CD4-positive, alpha-beta memory T cell (primary cell): ENCODE data around the gene BCLAF1. TPM values are rescaled to one million over a fixed set of nuclear protein-coding genes. Genes with fewer than 3 reads are reported as not detected.
"Not testable (repeated sequence)": the region's sequence is repeated elsewhere in the genome, so short reads cannot be mapped to it uniquely, and the experiment has no call there.

Source experiments
- CTCF ChIA-PET: fragments of 350-600 bp; sonication (Branson Sonifier 250); formaldehyde crosslinking; loops from one replicate; lab custom pipeline; 2021; ENCODE audit warnings: inconsistent platforms; ENCODE audit not compliant: partially characterized antibody; lab: Charles Lee
- POLR2A ChIA-PET: fragments of 350-600 bp; sonication (Branson Sonifier 250); formaldehyde crosslinking; loops from one replicate; lab custom pipeline; 2021; ENCODE audit not compliant: partially characterized antibody; lab: Charles Lee
- DNase-seq, 5 donors: peaks; one replicate each; pipeline versions ENCODE4 v3.0.0 to v3.0.0-alpha.2; 2020 to 2022; ENCODE audit warnings: mixed read lengths in 1 of 5
- H3K27ac ChIP-seq: one replicate; pipeline ENCODE4 v1.7.0; 2013; ENCODE audit warnings: low read depth, low read length
- H3K27me3 ChIP-seq: 2 replicates; pipeline ENCODE4 v1.7.0; 2013; ENCODE audit warnings: mild to moderate bottlenecking, low read length, moderate library complexity; ENCODE audit not compliant: insufficient read depth
- H3K36me3 ChIP-seq: 2 replicates; pipeline ENCODE4 v1.7.0; 2013; ENCODE audit warnings: mild to moderate bottlenecking, low read length, moderate library complexity; ENCODE audit not compliant: insufficient read depth
- H3K4me1 ChIP-seq: 2 replicates; pipeline ENCODE4 v1.7.0; 2013; ENCODE audit warnings: mild to moderate bottlenecking, low read length, moderate library complexity; ENCODE audit not compliant: insufficient read depth
- H3K4me3 ChIP-seq, 2 donors: one replicate each; pipeline ENCODE4 v1.7.0; 2013; ENCODE audit warnings: low read length in 2 of 2, mild to moderate bottlenecking in 1 of 2
- H3K9me3 ChIP-seq, 2 donors: one replicate each; pipeline ENCODE4 v1.7.0; 2013; ENCODE audit warnings: low read length in 2 of 2, control low read depth in 1 of 2; ENCODE audit not compliant: control insufficient read depth in 1 of 2
- H3K27ac Mint-ChIP-seq, 7 donors: one replicate each; pipeline ENCODE4 v1.8.0; 2020 to 2021; ENCODE audit warnings: mixed read lengths in 7 of 7, mild to moderate bottlenecking in 6 of 7, inconsistent platforms in 3 of 7, moderate library complexity in 3 of 7
- H3K27me3 Mint-ChIP-seq, 2 donors: one replicate each; pipeline ENCODE4 v1.8.0; 2020 to 2021; ENCODE audit warnings: mixed read lengths in 2 of 2
- H3K36me3 Mint-ChIP-seq, 2 donors: one replicate each; pipeline ENCODE4 v1.8.0; 2020 to 2021; ENCODE audit warnings: mixed read lengths in 2 of 2, inconsistent platforms in 1 of 2, mild to moderate bottlenecking in 1 of 2
- H3K4me1 Mint-ChIP-seq, 4 donors: one replicate each; pipeline ENCODE4 v1.8.0; 2020 to 2021; ENCODE audit warnings: mixed read lengths in 4 of 4, mild to moderate bottlenecking in 1 of 4
- H3K4me3 Mint-ChIP-seq, 8 donors: one replicate each; pipeline ENCODE4 v1.8.0; 2020 to 2021; ENCODE audit warnings: mixed read lengths in 8 of 8, mild to moderate bottlenecking in 7 of 8, moderate library complexity in 6 of 8, inconsistent platforms in 3 of 8
- H3K9me3 Mint-ChIP-seq, 8 donors: one replicate each; pipeline ENCODE4 v1.8.0; 2020 to 2021; ENCODE audit warnings: mixed read lengths in 8 of 8, mild to moderate bottlenecking in 5 of 8, inconsistent platforms in 3 of 8, moderate library complexity in 1 of 8
- intact Hi-C: fragments of 100-400 bp; cut with micrococcal nuclease; formaldehyde crosslinking; loops from one replicate; pipeline ENCODE4 v1.15.1; 2023
- polyA plus RNA-seq, 2 donors: library from polyadenylated mRNA; unstranded; fragments of 300-500 nt; fragmentation: Illumina TruSeq; gene quantifications; one replicate each; pipeline ENCODE4 v1.2.3, GENCODE V29; 2021
- total RNA-seq, 2 experiments: library from RNA; stranded (reverse); gene quantifications; one replicate each; pipeline ENCODE4 v1.2.3, GENCODE V29; 2021

Gene BCLAF1
- total and polyA plus RNA-seq, 4 experiments from 2014 or later, result 81.9 to 242 (median 174) TPM

DNA sequence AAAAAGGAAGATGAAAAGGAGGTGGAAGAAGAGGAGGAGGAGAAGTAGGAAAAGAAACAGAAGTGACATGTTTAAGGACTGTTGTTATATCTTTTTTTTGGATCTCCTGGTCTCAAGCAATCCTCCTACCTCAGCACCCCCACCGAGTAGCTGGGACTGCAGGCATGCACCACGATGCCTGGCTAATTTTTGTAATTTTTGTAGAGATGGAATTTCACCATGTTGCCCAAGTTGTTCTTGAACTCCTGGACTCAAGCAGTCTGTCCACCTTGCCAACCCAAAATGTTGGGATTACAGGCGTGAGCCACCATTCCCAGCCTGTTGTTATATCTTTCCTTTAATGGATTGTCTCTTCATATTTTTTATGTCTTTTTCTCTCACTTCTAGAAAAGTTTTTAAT, 19.5 kb upstream of the BCLAF1 start:
- CTCF ChIA-PET, result interaction anchor here (0.7 kb wide), 1 partner anchor 9 kb away, joined by 3 read pairs; no protein-coding TSS in a partner anchor
- Mint-ChIP-seq H3K4me3 (no peak overlapping the region), H3K27ac (no peak overlapping the region), H3K36me3 (no peaks in the 10 kb centered on the region), H3K27me3 (peaks cover 0 to 2% of the 10 kb centered on the region in 2 donors), H3K4me1 (no peaks in the 10 kb centered on the region), H3K9me3 (no peaks in the 10 kb centered on the region)
- H3K27ac ChIP-seq, result no peak overlapping the region
- no peaks in the 10 kb centered on the region for H3K27me3 ChIP-seq
- H3K36me3 ChIP-seq, result no peaks in the 10 kb centered on the region
- DNase-seq, result no peak
- H3K9me3 ChIP-seq, result no peaks in the 10 kb centered on the region
- H3K4me1 ChIP-seq, result no peaks in the 10 kb centered on the region
- H3K4me3 ChIP-seq, result no peak overlapping the region
- intact Hi-C loops, result no loop called here
- POLR2A ChIA-PET, result no interaction called here

DNA sequence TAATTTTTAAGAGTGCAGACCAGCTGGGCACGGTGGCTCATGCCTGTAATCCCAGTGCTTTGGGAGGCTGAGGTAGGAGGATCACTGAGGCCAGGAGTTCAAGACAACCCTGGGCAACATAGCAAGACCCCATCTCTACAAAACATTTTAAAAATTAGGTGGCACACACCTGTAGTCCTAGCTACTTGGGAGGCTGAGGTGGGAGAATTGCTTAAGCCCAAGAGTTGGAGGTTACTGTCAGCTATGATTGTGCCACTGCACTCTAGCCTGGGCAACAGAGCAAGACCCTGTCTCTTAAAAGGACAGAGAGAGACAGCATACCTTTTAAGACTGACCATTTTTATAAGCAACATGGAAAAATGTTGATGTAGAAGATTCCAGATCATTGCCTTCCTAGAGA, 18.8 kb upstream of the BCLAF1 start:
- H3K27me3 Mint-ChIP-seq, H3K27me3 ChIP-seq, H3K4me1 ChIP-seq, H3K27ac Mint-ChIP-seq, H3K36me3 ChIP-seq, H3K9me3 Mint-ChIP-seq, H3K9me3 ChIP-seq, H3K27ac ChIP-seq, H3K4me3 Mint-ChIP-seq, DNase-seq, intact Hi-C loops, H3K36me3 Mint-ChIP-seq, H3K4me1 Mint-ChIP-seq, H3K4me3 ChIP-seq: not testable (repeated sequence)
- CTCF ChIA-PET, result interaction anchor here (0.6 kb wide), 1 partner anchor 230 kb away, joined by 4 read pairs; no protein-coding TSS in a partner anchor
- POLR2A ChIA-PET, result interaction anchor here (1.0 to 1.3 kb wide), 2 partner anchors 18 to 768 kb away, joined by 3 to 4 read pairs; partner anchors contain the start of gene BCLAF1

DNA sequence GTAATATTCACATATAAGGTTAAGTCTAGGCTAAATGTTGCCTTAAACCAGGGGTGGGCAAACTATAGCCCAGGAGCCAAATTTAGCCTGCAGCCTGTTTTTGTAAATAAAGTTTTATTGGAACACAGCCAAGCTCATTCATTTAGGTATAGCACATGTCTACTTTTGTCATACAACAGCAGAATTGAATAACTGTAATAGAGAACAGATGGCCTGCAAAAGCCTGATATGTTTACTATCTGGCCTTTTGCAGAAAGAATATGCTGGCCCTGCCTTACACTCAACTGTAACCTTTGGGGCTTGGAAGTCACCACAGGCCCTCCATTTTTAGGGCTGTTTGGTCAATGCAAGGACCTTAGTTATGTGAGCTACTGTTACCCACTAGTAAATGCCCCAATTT, 17.7 kb upstream of the BCLAF1 start:
- no peak overlapping the region for H3K27ac ChIP-seq
- no peaks in the 10 kb centered on the region for H3K9me3 ChIP-seq
- CTCF ChIA-PET, result interaction anchor here (1.4 kb wide), 1 partner anchor 10 kb away, joined by 4 read pairs; no protein-coding TSS in a partner anchor
- H3K4me3 Mint-ChIP-seq, result no peak overlapping the region
- no peaks in the 10 kb centered on the region for H3K27me3 ChIP-seq
- no peaks in the 10 kb centered on the region for H3K4me1 ChIP-seq
- no peak overlapping the region for H3K4me3 ChIP-seq
- H3K36me3 ChIP-seq, result no peaks in the 10 kb centered on the region
- H3K27me3 Mint-ChIP-seq, result peaks cover 0 to 2% of the 10 kb centered on the region in 2 donors
- peaks cover 0 to 5% (median 2%) of the 10 kb centered on the region in 8 donors for H3K9me3 Mint-ChIP-seq
- no peaks in the 10 kb centered on the region for H3K4me1 Mint-ChIP-seq
- H3K27ac Mint-ChIP-seq, result no peak overlapping the region
- intact Hi-C loops, result no loop called here
- no peak for DNase-seq
- no peaks in the 10 kb centered on the region for H3K36me3 Mint-ChIP-seq
- POLR2A ChIA-PET, result no interaction called here

DNA sequence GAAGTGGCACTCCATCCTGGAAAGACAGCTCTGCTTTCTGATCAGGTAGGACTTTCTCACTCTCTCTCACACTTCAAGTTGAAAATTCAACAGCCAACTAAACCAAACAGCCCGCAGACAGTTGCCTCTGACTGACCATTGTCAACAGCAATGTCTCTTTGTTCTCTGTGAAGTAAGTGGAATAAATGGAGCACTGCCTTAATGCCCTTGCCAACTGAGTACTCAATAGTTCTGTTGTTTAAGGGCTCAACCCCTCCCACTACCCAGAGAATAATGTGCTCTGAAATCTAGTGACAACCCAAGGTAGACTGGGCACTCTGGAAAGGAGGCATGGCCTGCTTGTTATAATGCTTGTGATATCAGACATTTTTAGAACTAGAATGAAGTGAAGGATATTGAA, 16.8 kb upstream of the BCLAF1 start:
- peaks cover 0 to 5% (median 2%) of the 10 kb centered on the region in 8 donors for H3K9me3 Mint-ChIP-seq
- peak overlapping the region in 1 of 7 donors; percentile 73 for H3K27ac Mint-ChIP-seq
- H3K4me3 ChIP-seq, result no peak overlapping the region
- ChIA-PET CTCF (no interaction called here), POLR2A (no interaction called here)
- intact Hi-C loops, result no loop called here
- no peaks in the 10 kb centered on the region for H3K4me1 ChIP-seq
- no peak overlapping the region for H3K27ac ChIP-seq
- H3K4me3 Mint-ChIP-seq, result no peak overlapping the region
- no peak for DNase-seq
- no peaks in the 10 kb centered on the region for H3K36me3 ChIP-seq
- no peaks in the 10 kb centered on the region for H3K27me3 ChIP-seq
- no peaks in the 10 kb centered on the region for H3K9me3 ChIP-seq
- H3K27me3 Mint-ChIP-seq, result no peaks in the 10 kb centered on the region
- no peaks in the 10 kb centered on the region for H3K4me1 Mint-ChIP-seq
- no peaks in the 10 kb centered on the region for H3K36me3 Mint-ChIP-seq

DNA sequence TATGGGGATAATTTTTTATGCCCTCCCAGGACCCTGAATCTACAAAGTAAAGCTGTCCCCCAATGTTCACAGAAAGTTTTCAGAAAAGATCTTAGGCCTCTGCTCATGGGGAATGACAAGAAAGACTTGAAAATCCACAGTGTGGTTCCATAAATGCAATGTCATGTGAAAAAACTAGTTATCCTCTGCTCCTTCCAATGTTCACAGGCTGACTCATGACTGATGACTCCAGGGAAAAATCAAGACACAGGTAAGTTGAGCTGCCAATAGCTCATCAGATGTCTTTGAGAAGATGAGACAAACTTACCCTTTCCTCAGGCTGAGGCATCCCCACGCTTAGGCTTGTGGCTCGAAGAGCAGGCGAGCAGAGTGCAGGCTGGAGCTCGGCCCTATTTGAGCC, 14.8 kb upstream of the BCLAF1 start:
- Histone ChIP-seq H3K4me1 (no peaks in the 10 kb centered on the region), H3K27me3 (no peaks in the 10 kb centered on the region), H3K9me3 (no peaks in the 10 kb centered on the region), H3K36me3 (no peaks in the 10 kb centered on the region), H3K27ac (no peak overlapping the region), H3K4me3 (no peak overlapping the region)
- peaks cover 0 to 2% of the 10 kb centered on the region in 2 donors for H3K27me3 Mint-ChIP-seq
- intact Hi-C loops, result no loop called here
- no peak overlapping the region for H3K27ac Mint-ChIP-seq
- H3K36me3 Mint-ChIP-seq, result no peaks in the 10 kb centered on the region
- CTCF ChIA-PET, result no interaction called here
- POLR2A ChIA-PET, result interaction anchor here (2.3 kb wide), 1 partner anchor 14 kb away, joined by 7 read pairs; the partner anchor contains the start of gene BCLAF1
- H3K4me3 Mint-ChIP-seq, result no peak overlapping the region
- no peaks in the 10 kb centered on the region for H3K4me1 Mint-ChIP-seq
- DNase-seq, result no peak
- H3K9me3 Mint-ChIP-seq, result peaks cover 0 to 5% (median 2%) of the 10 kb centered on the region in 8 donors

DNA sequence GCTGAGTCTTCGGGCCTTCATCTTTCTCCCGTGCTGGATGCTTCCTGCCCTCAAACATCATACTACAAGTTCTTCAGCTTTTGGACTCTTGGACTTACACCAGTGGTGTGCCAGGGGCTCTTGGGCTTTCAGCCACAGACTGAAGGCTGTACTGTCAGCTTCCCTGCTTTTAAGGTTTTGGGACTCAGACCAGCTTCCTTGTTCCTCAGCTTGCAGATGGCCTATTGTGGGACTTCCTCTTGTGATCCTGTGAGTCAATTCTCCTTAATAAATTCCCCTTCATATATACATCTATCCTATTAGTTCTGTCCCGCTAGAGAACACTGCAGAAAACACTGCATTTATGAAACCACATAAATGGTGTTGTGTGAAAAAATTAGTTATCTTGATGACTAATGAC, 13.9 kb upstream of the BCLAF1 start:
- H3K4me3 Mint-ChIP-seq, result no peak overlapping the region
- H3K4me3 ChIP-seq, result no peak overlapping the region
- H3K27me3 ChIP-seq, result no peaks in the 10 kb centered on the region
- ChIA-PET POLR2A (interaction anchor here (2.3 kb wide), 1 partner anchor 13 kb away, joined by 7 read pairs; the partner anchor contains the start of gene BCLAF1), CTCF (no interaction called here)
- no peaks in the 10 kb centered on the region for H3K4me1 ChIP-seq
- peaks cover 0 to 2% of the 10 kb centered on the region in 2 donors for H3K27me3 Mint-ChIP-seq
- H3K36me3 ChIP-seq, result no peaks in the 10 kb centered on the region
- no peaks in the 10 kb centered on the region for H3K36me3 Mint-ChIP-seq
- DNase-seq, result no peak
- H3K9me3 Mint-ChIP-seq, result peaks cover 0 to 5% (median 2%) of the 10 kb centered on the region in 8 donors
- H3K9me3 ChIP-seq, result no peaks in the 10 kb centered on the region
- no peak overlapping the region for H3K27ac ChIP-seq
- H3K4me1 Mint-ChIP-seq, result no peaks in the 10 kb centered on the region
- H3K27ac Mint-ChIP-seq, result no peak overlapping the region
- intact Hi-C loops, result no loop called here

DNA sequence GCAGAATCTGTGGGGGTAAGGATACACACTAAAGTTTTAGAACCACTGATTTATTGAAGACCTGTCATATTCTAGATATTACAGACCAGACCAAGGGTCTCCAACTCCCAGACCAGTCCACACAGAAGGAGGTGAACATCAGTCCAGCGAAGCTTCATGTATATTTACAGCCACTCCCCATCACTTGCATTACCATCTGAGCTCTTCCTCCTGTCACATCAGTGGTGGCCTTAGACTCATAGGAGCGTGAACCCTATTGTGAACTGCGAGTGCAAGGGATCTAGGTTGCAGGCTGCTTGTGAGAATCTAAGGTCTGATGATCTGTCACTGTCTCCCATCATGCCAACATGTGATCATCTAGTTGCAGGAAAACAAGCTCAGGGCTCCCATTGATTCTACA, 5.0 kb upstream of the BCLAF1 start:
- H3K27ac Mint-ChIP-seq, result peak overlapping the region in 4 of 7 donors; percentile 17 to 46 (median 32)
- H3K4me1 Mint-ChIP-seq, result peaks cover 2 to 25% (median 19%) of the 10 kb centered on the region in 4 donors
- intact Hi-C loops, result no loop called here
- Histone ChIP-seq H3K27me3 (no peaks in the 10 kb centered on the region), H3K27ac (no peak overlapping the region), H3K9me3 (no peaks in the 10 kb centered on the region), H3K4me1 (peaks cover 22% of the 10 kb centered on the region), H3K36me3 (no peaks in the 10 kb centered on the region), H3K4me3 (no peak overlapping the region)
- CTCF ChIA-PET, result interaction anchor here (1.2 kb wide), 1 partner anchor 23 kb away, joined by 3 read pairs; no protein-coding TSS in a partner anchor
- DNase-seq, result no peak
- no peak overlapping the region for H3K4me3 Mint-ChIP-seq
- H3K36me3 Mint-ChIP-seq, result peaks cover 0 to 8% of the 10 kb centered on the region in 2 donors
- peaks cover 0 to under 1% (median 0%) of the 10 kb centered on the region in 8 donors for H3K9me3 Mint-ChIP-seq
- POLR2A ChIA-PET, result no interaction called here
- H3K27me3 Mint-ChIP-seq, result peaks cover 0 to 2% of the 10 kb centered on the region in 2 donors
